T-helper 1 cell treated with Interleukin-12 subunit alpha and Interleukin-12 subunit beta and Interleukin-4 antibody, amounts not matched to agents 30 ng/mL and 1 ng/mL, for 36 hours (primary cell): Measurements from ENCODE around the gene FBXO41. TPM values are rescaled to one million over a fixed set of nuclear protein-coding genes. Genes with fewer than 3 reads are reported as not detected.

Source experiments
- intact Hi-C: fragments of 100-400 bp; cut with micrococcal nuclease; formaldehyde crosslinking; loops from one replicate; pipeline ENCODE4 v1.15.1; 2024
- total RNA-seq: library from RNA; stranded (reverse); gene quantifications from 2 replicates; pipeline ENCODE4 v1.2.3, GENCODE V29; 2022

FBXO41 gene
- total RNA-seq, 1 donor from 2014 or later = 17.5 TPM

GRCh38 chr2:73218298-73218697 is 66.0 kb downstream of the FBXO41 start:
- intact Hi-C loops = no loop called here

GRCh38 chr2:73217826-73218225 is 66.5 kb downstream of the FBXO41 start:
- intact Hi-C loops = no loop called here

- intact Hi-C loops = no loop called here
These were observed 67.1 kb downstream of the FBXO41 start for GRCh38 chr2:73217160-73217559.

GRCh38 chr2:73215254-73215653 is 69.0 kb downstream of the FBXO41 start:
- intact Hi-C loops = no loop called here

- intact Hi-C loops = loop anchor here (1.0 to 5.0 kb wide), 8 partner anchors 19 to 523 kb away; partner anchors contain the start of genes ALMS1, EGR4, FBXO41 and PRADC1
These were observed 69.9 kb downstream of the FBXO41 start, which contains the start of gene SMYD5 for GRCh38 chr2:73214120-73215035. TSS of gene SMYD5 (plus strand) at chr2:73214245. CDS start at chr2:73214267, 22 bp downstream.

- intact Hi-C loops = loop anchor here (1.0 to 5.0 kb wide), 9 partner anchors 35 to 525 kb away; partner anchors contain the start of genes EXOC6B, SPR and TPRKB
These were observed 71.7 kb downstream of the FBXO41 start for GRCh38 chr2:73212448-73213176.

- intact Hi-C loops = loop anchor here (1.0 to 5.0 kb wide), 9 partner anchors 35 to 525 kb away; partner anchors contain the start of genes EXOC6B, SPR and TPRKB
These were observed 72.2 kb downstream of the FBXO41 start for GRCh38 chr2:73212098-73212447.

GRCh38 chr2:73210696-73211095 is 73.6 kb downstream of the FBXO41 start:
- intact Hi-C loops = loop anchor here (5.0 kb wide), 1 partner anchor 527 kb away; the partner anchor contains the start of gene TPRKB

GRCh38 chr2:73210019-73210418 is 74.3 kb downstream of the FBXO41 start:
- intact Hi-C loops = loop anchor here (5.0 kb wide), 1 partner anchor 527 kb away; the partner anchor contains the start of gene TPRKB

GRCh38 chr2:73208258-73208657 is 76.0 kb downstream of the FBXO41 start:
- intact Hi-C loops = no loop called here

- intact Hi-C loops = no loop called here
These were observed 78.7 kb downstream of the FBXO41 start for GRCh38 chr2:73205611-73206010.

Other genes with a start within 250 kb of the FBXO41 start
- gene SFXN5, start 212.8 kb downstream of the FBXO41 start, total RNA-seq = 9.7 and 10.3 TPM in 2 replicates
- gene RAB11FIP5, start 171.5 kb downstream of the FBXO41 start, total RNA-seq = 16.6 and 16.7 TPM in 2 replicates
- not detected in 2 replicates for gene NOTO, start 81.9 kb downstream of the FBXO41 start, total RNA-seq
- gene SMYD5, start 70.2 kb downstream of the FBXO41 start, total RNA-seq = 24.0 and 28.3 TPM in 2 replicates
- gene PRADC1, start 51.2 kb downstream of the FBXO41 start, total RNA-seq = 8.6 and 10.2 TPM in 2 replicates
- gene CCT7, start 50.2 kb downstream of the FBXO41 start, total RNA-seq = 321 and 330 TPM in 2 replicates
- gene EGR4, start 9.1 kb upstream of the FBXO41 start, total RNA-seq = 0.27 and 0.56 TPM in 2 replicates
- 16.1 and 16.9 TPM in 2 replicates for gene ALMS1, start 101.4 kb upstream of the FBXO41 start, total RNA-seq